GM12878 (cell line): ENCODE results near the gene GSG1L. TPM values are rescaled to one million over a fixed set of nuclear protein-coding genes. Genes with fewer than 3 reads are reported as not detected.
A peak's percentile ranks its signal among the peaks of the same experiment; 100 is the strongest.

Source experiments
- ATAC-seq: fragments of 200-7000 bp; cut with Tn5 transposase; 3 replicates; pipeline ENCODE4 v1.9.1; 2020; ENCODE audit warnings: mild to moderate bottlenecking, moderate library complexity
- BruUV-seq: library from RNA; stranded (reverse); fragments of 400-500 nt; replicated peaks from 2 replicates; lab custom pipeline; 2021; lab: Mats Ljungman, UMichigan
- CTCF ChIA-PET: fragments of 300-600 bp; sonication (Branson Sonifier 250); formaldehyde crosslinking; extraction: SDS; loops from one replicate; lab custom pipeline; 2021; ENCODE audit warnings: inconsistent platforms; lab: Yijun Ruan, JAX
- POLR2A ChIA-PET: fragments of 350-600 bp; formaldehyde crosslinking; extraction: SDS; loops from one replicate; lab custom pipeline; 2021; ENCODE audit warnings: inconsistent platforms; lab: Charles Lee
- RAD21 ChIA-PET: fragments of 300-600 bp; sonication (Branson Sonifier 250); formaldehyde crosslinking; loops from one replicate; lab custom pipeline; 2023; ENCODE audit warnings: antibody characterized with exemption; ENCODE audit not compliant: unreplicated experiment; lab: Charles Lee
- SMC1A ChIA-PET: fragments of 300-600 bp; sonication (Branson Sonifier 250); formaldehyde crosslinking; loops from one replicate; lab custom pipeline; 2023; ENCODE audit not compliant: unreplicated experiment, uncharacterized antibody; lab: Charles Lee
- DNase-seq: peaks from one replicate; pipeline ENCODE4 v3.0.0-alpha.2; 2011; ENCODE audit warnings: low read depth, low spot score
- FAIRE-seq: peaks from 3 replicates; lab custom pipeline; 2011; peaks lifted over from hg19 to GRCh38; lab: Jason Lieb, UNC
- H2AFZ ChIP-seq: 2 replicates; pipeline ENCODE4 v1.6.0; 2011; ENCODE audit warnings: low read depth, low read length, control low read depth; ENCODE audit not compliant: control insufficient read depth
- H3K27ac ChIP-seq: 2 replicates; pipeline ENCODE4 v1.5.1; 2011; ENCODE audit warnings: control low read depth; ENCODE audit not compliant: control insufficient read depth, insufficient read depth
- H3K27me3 ChIP-seq, 2 experiments: replicated peaks in 1 of 2; 2 replicates each; pipeline versions ENCODE4 v1.6.0 to v1.6.1; 2011; ENCODE audit warnings: low read length in 1 of 2; ENCODE audit not compliant: control insufficient read depth in 2 of 2, insufficient read depth in 2 of 2
- H3K36me3 ChIP-seq, 2 experiments: 2 replicates each; pipeline ENCODE4 v1.5.1; 2011; ENCODE audit warnings: low read length in 1 of 2; ENCODE audit not compliant: control insufficient read depth in 2 of 2, insufficient read depth in 2 of 2
- H3K4me1 ChIP-seq: 2 replicates; pipeline ENCODE4 v1.6.1; 2011; ENCODE audit warnings: mild to moderate bottlenecking, low read length, moderate library complexity, mixed read lengths; ENCODE audit not compliant: control insufficient read depth, insufficient read depth
- H3K4me2 ChIP-seq: 2 replicates; pipeline ENCODE4 v1.6.0; 2011; ENCODE audit warnings: control low read depth; ENCODE audit not compliant: control insufficient read depth, insufficient read depth
- H3K4me3 ChIP-seq: fragments of 200-600 bp; sonication (generic); 2 replicates; pipeline ENCODE4 v1.5.1; 2016
- H3K79me2 ChIP-seq: 2 replicates; pipeline ENCODE4 v1.6.0; 2011; ENCODE audit warnings: low read length; ENCODE audit not compliant: control insufficient read depth, insufficient read depth
- H3K9ac ChIP-seq: 2 replicates; pipeline ENCODE4 v1.8.0; 2011; ENCODE audit warnings: low read length, control low read depth, mixed read lengths; ENCODE audit not compliant: control insufficient read depth, insufficient read depth
- H3K9me3 ChIP-seq: replicated peaks from 3 replicates; pipeline ENCODE4 v1.5.1; 2011; ENCODE audit warnings: mild to moderate bottlenecking, low read length; ENCODE audit not compliant: control insufficient read depth, insufficient read depth
- H4K20me1 ChIP-seq: 2 replicates; pipeline ENCODE4 v1.6.0; 2011; ENCODE audit not compliant: control insufficient read depth, insufficient read depth
- ATF3 ChIP-seq: IDR thresholded peaks from 2 replicates; pipeline ENCODE4 v1.6.1; 2011; ENCODE audit warnings: low read depth, mild to moderate bottlenecking, low read length, moderate library complexity, borderline replicate concordance; ENCODE audit errors: extremely low read depth
- KLF5 ChIP-seq: fragments of 450-650 bp; IDR thresholded peaks from 2 replicates; pipeline ENCODE4 v1.6.1; 2014; ENCODE audit warnings: mild to moderate bottlenecking; ENCODE audit not compliant: partially characterized antibody
- MEF2B ChIP-seq: fragments of 450-650 bp; IDR thresholded peaks from 2 replicates; pipeline ENCODE4 v1.6.1; 2018; ENCODE audit warnings: mild to moderate bottlenecking, moderate library complexity; ENCODE audit not compliant: partially characterized antibody, poor library complexity, severe bottlenecking
- NFYB ChIP-seq: IDR thresholded peaks from 2 replicates; pipeline ENCODE4 v1.6.1; 2011; ENCODE audit warnings: low read depth, mild to moderate bottlenecking, low read length, improper control_type of control experiment, moderate library complexity; ENCODE audit not compliant: insufficient read depth
- TBL1XR1 ChIP-seq: IDR thresholded peaks from 2 replicates; pipeline ENCODE4 v1.6.1; 2012; ENCODE audit warnings: low read depth, low read length, improper control_type of control experiment
- USF1 ChIP-seq: IDR thresholded peaks from 2 replicates; pipeline ENCODE4 v1.6.1; 2011; ENCODE audit warnings: borderline replicate concordance, low read depth, mild to moderate bottlenecking, moderate library complexity, mixed read lengths, low read length; ENCODE audit not compliant: insufficient read depth; ENCODE audit errors: extremely low read length
- ZNF24 ChIP-seq: fragments of 450-650 bp; IDR thresholded peaks from 2 replicates; pipeline ENCODE4 v1.6.1; 2017; ENCODE audit warnings: antibody characterized with exemption, mild to moderate bottlenecking
- ZSCAN29 ChIP-seq: fragments of 450-650 bp; IDR thresholded peaks from 2 replicates; pipeline ENCODE4 v1.6.1; 2017; ENCODE audit warnings: mild to moderate bottlenecking, moderate library complexity
- WGBS: methylation state at CpG from one replicate; pipeline ENCODE4 v1.1.6; 2016; ENCODE audit warnings: low lambda C conversion rate; ENCODE audit not compliant: insufficient replicate concordance, insufficient coverage; ENCODE audit errors: missing lambda C conversion rate; 5-methylcytosine and 5-hydroxymethylcytosine counted together
- in situ Hi-C: fragments of 300-500 bp; cut with MboI; formaldehyde crosslinking; loops from 9 replicates; pipeline ENCODE4 v1.14.3; 2018; ENCODE audit warnings: mixed read lengths
- intact Hi-C: fragments of 100-400 bp; cut with micrococcal nuclease; formaldehyde crosslinking; loops from one replicate; pipeline ENCODE4 v1.14.2; 2022; ENCODE audit not compliant: unreplicated experiment
- polyA plus RNA-seq, 11 experiments: library from polyadenylated mRNA; depleted of rRNA in 4 of 11; unstranded in 6 of 11; stranded (reverse) in 5 of 11; fragments of >200 nt; fragmentation: Nextera tagmentation in 4 of 11; fragmentation: Illumina TruSeq in 1 of 11; extraction: Ambion mirVana in 4 of 11; extraction: Trizol in 1 of 11; gene quantifications; 1 replicate in 1 of 11; 2 replicates in 10 of 11; pipeline versions ENCODE4 v1.2.1 to v1.2.3, GENCODE V29; 2011 to 2016; ENCODE audit warnings: inconsistent platforms in 2 of 11, missing spikeins in 2 of 11, low read depth in 1 of 11
- total RNA-seq, 4 experiments: library from RNA; depleted of rRNA in 3 of 4; stranded (reverse); fragments of >200 nt in 3 of 4; fragmentation: Illumina TruSeq in 1 of 4; extraction: Trizol in 1 of 4; gene quantifications; 2 replicates each; pipeline versions ENCODE4 v1.2.1 to v1.2.3, GENCODE V29; 2013 to 2021

The GSG1L gene
- total and polyA plus RNA-seq, 10 of the 15 experiments (the other 5 are each of a cell fraction or from before 2014, with no cell fraction given): not detected

- peak; percentile 51 for TF ChIP-seq USF1
- TF ChIP-seq ATF3: 0 out of 2 replicates have a peak, but pooled peaks have one; percentile 13
- no peak for TF ChIP-seq ZSCAN29
- peak; percentile 66 for TF ChIP-seq NFYB
- TF ChIP-seq TBL1XR1: no peak
- no peak for TF ChIP-seq MEF2B
- TF ChIP-seq KLF5: no peak
- no peak for TF ChIP-seq ZNF24
- Histone ChIP-seq H3K27me3 (no peaks in the 10 kb centered on the region; a peak in 1 of 4 replicates), H3K4me3 (no peak overlapping the region), H3K27ac (no peak overlapping the region), H3K9me3 (no peaks in the 10 kb centered on the region), H3K9ac (no peak overlapping the region), H3K4me2 (no peak overlapping the region), H3K79me2 (no peaks in the 10 kb centered on the region), H3K36me3 (no peaks in the 10 kb centered on the region), H3K4me1 (no peaks in the 10 kb centered on the region), H2AFZ (no peak overlapping the region), H4K20me1 (no peaks in the 10 kb centered on the region)
- ATAC-seq (no peak), FAIRE-seq (no peak), DNase-seq (no peak)
- ChIA-PET CTCF (interaction anchor here (0.8 to 1.4 kb wide), 2 partner anchors 35 to 66 kb away, joined by 3 read pairs; no protein-coding TSS in a partner anchor), POLR2A (no interaction called here), RAD21 (no interaction called here), SMC1A (no interaction called here)
- in situ Hi-C loops (no loop called here), intact Hi-C loops (no loop called here)
- 51% methylated on average over 3 of the region's 3 CpGs for WGBS
- no TSS peak for BruUV-seq
These were observed 156.6 kb downstream of the GSG1L start for GRCh38 chr16:27906883-27907282.
